Activated CD8-positive, alpha-beta memory T cell treated with anti-CD3 and anti-CD28 coated beads, Interleukin-2, amount 10 ng/mL, durations not matched to agents 7 days and 5 days (primary cell): ENCODE data around the gene HOPX. TPM values are rescaled to one million over a fixed set of nuclear protein-coding genes. Genes with fewer than 3 reads are reported as not detected.
"Not testable (repeated sequence)": the region's sequence is repeated elsewhere in the genome, so short reads cannot be mapped to it uniquely, and the experiment has no call there.

Experiments used
- ATAC-seq: fragments of 150-1000 bp; cut with Tn5 transposase; one replicate; pipeline ENCODE4 v1.10.0; 2021; ENCODE audit warnings: moderate library complexity
- CTCF ChIA-PET: fragments of 350-600 bp; sonication (Branson Sonifier 250); formaldehyde crosslinking; loops from one replicate; lab custom pipeline; 2021; ENCODE audit warnings: antibody characterized with exemption; lab: Charles Lee
- DNase-seq: peaks from one replicate; pipeline ENCODE4 v3.0.0-alpha.2; 2020
- H3K27ac Mint-ChIP-seq: one replicate; pipeline ENCODE4 v1.8.0; 2021; ENCODE audit warnings: mild to moderate bottlenecking, mixed read lengths
- H3K27me3 Mint-ChIP-seq: one replicate; pipeline ENCODE4 v1.8.0; 2021; ENCODE audit warnings: mixed read lengths
- H3K36me3 Mint-ChIP-seq: one replicate; pipeline ENCODE4 v1.8.0; 2021; ENCODE audit warnings: mild to moderate bottlenecking, mixed read lengths
- H3K4me1 Mint-ChIP-seq: one replicate; pipeline ENCODE4 v1.8.0; 2021; ENCODE audit warnings: mixed read lengths
- H3K4me3 Mint-ChIP-seq: one replicate; pipeline ENCODE4 v1.8.0; 2021; ENCODE audit warnings: mild to moderate bottlenecking, moderate library complexity, mixed read lengths
- H3K9me3 Mint-ChIP-seq: one replicate; pipeline ENCODE4 v1.8.0; 2022; ENCODE audit warnings: low read depth, mixed read lengths
- total RNA-seq, 2 experiments: library from RNA; stranded (reverse); gene quantifications; one replicate each; pipeline ENCODE4 v1.2.3, GENCODE V29; 2021

Gene HOPX
- total RNA-seq, 2 experiments from 2014 or later = 177 to 208 TPM

DNA sequence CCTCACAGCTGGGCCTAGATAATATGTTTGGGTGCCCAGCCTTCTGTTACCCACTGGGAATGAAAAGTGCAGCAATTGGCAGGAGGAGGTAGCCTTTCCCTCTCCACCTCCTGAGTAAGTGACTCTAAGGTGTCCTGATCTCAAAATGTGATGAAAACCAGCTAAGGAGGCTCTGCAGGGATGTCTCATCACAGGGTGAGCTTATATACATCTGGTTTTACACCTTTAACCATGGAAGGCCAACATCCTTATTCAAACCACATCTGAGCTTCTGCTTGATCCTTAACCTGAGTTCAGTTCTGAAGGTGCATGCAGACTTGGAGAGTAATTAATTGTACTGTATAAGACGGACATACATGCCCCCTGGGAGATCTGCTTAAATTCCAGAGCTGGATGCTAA is 53.7 kb downstream of the HOPX start:
- H3K9me3 Mint-ChIP-seq = peaks cover 11% of the 10 kb centered on the region
- H3K4me3 Mint-ChIP-seq = no peak overlapping the region
- peaks cover 25% of the 10 kb centered on the region for H3K4me1 Mint-ChIP-seq
- DNase-seq = no peak
- no peaks in the 10 kb centered on the region for H3K27me3 Mint-ChIP-seq
- peak; percentile 82 for ATAC-seq
- H3K27ac Mint-ChIP-seq = peak overlapping the region; percentile 67
- CTCF ChIA-PET = interaction anchor here (0.6 to 2.1 kb wide), 12 partner anchors 11 to 202 kb away, joined by 3 to 15 read pairs (median 4); no protein-coding TSS in a partner anchor
- peaks cover 39% of the 10 kb centered on the region for H3K36me3 Mint-ChIP-seq

GRCh38 chr4:56626963-56627362 is 54.1 kb downstream of the HOPX start:
- H3K9me3 Mint-ChIP-seq = peaks cover 11% of the 10 kb centered on the region
- H3K4me3 Mint-ChIP-seq = no peak overlapping the region
- CTCF ChIA-PET = interaction anchor here (0.6 to 2.1 kb wide), 11 partner anchors 11 to 202 kb away, joined by 3 to 15 read pairs (median 4); no protein-coding TSS in a partner anchor
- ATAC-seq (peak; percentile 52), DNase-seq (no peak)
- H3K4me1 Mint-ChIP-seq = peaks cover 25% of the 10 kb centered on the region
- H3K27ac Mint-ChIP-seq = peak overlapping the region; percentile 67
- H3K27me3 Mint-ChIP-seq = no peaks in the 10 kb centered on the region
- H3K36me3 Mint-ChIP-seq = peaks cover 38% of the 10 kb centered on the region

DNA sequence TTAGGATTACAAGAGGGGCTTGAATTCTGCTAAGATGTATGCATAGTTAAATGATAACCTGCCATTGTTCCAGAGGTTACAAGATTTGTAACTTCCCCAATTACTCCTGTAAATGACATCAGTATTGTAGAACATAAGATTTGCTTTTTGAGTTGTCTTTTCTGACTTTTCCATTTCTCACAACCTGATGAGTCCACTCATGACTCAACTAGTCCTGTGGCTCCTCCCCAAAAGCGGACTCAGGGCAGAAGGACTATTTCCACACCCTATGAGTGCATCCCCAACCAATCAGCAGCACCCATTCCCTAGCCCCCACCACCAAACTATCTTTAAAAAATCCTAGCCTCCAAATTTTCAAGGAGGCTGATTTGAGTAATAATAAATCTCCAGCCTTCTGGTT is 54.7 kb downstream of the HOPX start:
- H3K36me3 Mint-ChIP-seq = peaks cover 37% of the 10 kb centered on the region
- peaks cover 11% of the 10 kb centered on the region for H3K9me3 Mint-ChIP-seq
- CTCF ChIA-PET = interaction anchor here (1.8 to 2.1 kb wide), 2 partner anchors 11 to 25 kb away, joined by 5 to 10 read pairs; no protein-coding TSS in a partner anchor
- DNase-seq (no peak), ATAC-seq (no peak)
- H3K4me3 Mint-ChIP-seq = no peak overlapping the region
- H3K27ac Mint-ChIP-seq = peak overlapping the region; percentile 25
- no peaks in the 10 kb centered on the region for H3K27me3 Mint-ChIP-seq
- peaks cover 23% of the 10 kb centered on the region for H3K4me1 Mint-ChIP-seq

DNA sequence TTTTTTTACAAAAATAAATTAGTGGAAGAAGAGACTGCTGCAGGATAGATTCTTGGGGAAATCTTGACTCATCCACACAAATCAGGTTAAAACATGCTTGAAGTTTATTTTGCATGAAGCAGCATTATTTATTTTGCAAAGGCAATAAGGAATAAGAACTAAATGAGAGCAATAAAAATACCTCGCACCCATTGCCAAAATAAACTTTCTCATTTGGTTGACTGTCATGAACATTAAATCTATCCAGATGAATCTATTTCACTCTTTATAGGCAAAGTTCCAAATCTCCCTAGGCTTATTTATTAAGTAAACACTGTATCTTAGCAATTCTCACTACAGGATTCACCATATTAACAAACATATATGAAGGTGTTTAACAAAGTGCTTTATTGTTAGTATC is 58.9 kb downstream of the HOPX start:
- Mint-ChIP-seq H3K9me3 (peaks cover 11% of the 10 kb centered on the region), H3K27ac (no peak overlapping the region), H3K4me1 (peaks cover 19% of the 10 kb centered on the region), H3K4me3 (no peak overlapping the region), H3K27me3 (no peaks in the 10 kb centered on the region), H3K36me3 (peaks cover 31% of the 10 kb centered on the region)
- DNase-seq (no peak), ATAC-seq (no peak)
- CTCF ChIA-PET = no interaction called here

GRCh38 chr4:56619816-56620215 is 61.3 kb downstream of the HOPX start:
- peaks cover 13% of the 10 kb centered on the region for H3K36me3 Mint-ChIP-seq
- H3K9me3 Mint-ChIP-seq = peaks cover 6% of the 10 kb centered on the region
- H3K4me3 Mint-ChIP-seq = no peak overlapping the region
- no peak for DNase-seq
- H3K4me1 Mint-ChIP-seq = peaks cover 8% of the 10 kb centered on the region
- no peak for ATAC-seq
- no peak overlapping the region for H3K27ac Mint-ChIP-seq
- CTCF ChIA-PET = interaction anchor here (1.3 to 2.0 kb wide), 5 partner anchors 13 to 49 kb away, joined by 3 to 9 read pairs (median 4); no protein-coding TSS in a partner anchor
- H3K27me3 Mint-ChIP-seq = peaks cover 8% of the 10 kb centered on the region

GRCh38 chr4:56619160-56619559 is 61.9 kb downstream of the HOPX start:
- Mint-ChIP-seq H3K9me3 (peaks cover 6% of the 10 kb centered on the region), H3K27me3 (peaks cover 8% of the 10 kb centered on the region), H3K36me3 (peaks cover 10% of the 10 kb centered on the region), H3K4me1 (peaks cover 8% of the 10 kb centered on the region), H3K4me3 (no peak overlapping the region), H3K27ac (no peak overlapping the region)
- DNase-seq = no peak
- CTCF ChIA-PET = interaction anchor here (1.0 to 2.0 kb wide), 6 partner anchors 13 to 49 kb away, joined by 3 to 9 read pairs (median 4); no protein-coding TSS in a partner anchor
- ATAC-seq = peak; percentile 51

- H3K4me1 Mint-ChIP-seq = peaks cover 8% of the 10 kb centered on the region
- DNase-seq (no peak), ATAC-seq (no peak)
- peaks cover 5% of the 10 kb centered on the region for H3K36me3 Mint-ChIP-seq
- H3K27ac Mint-ChIP-seq = no peak overlapping the region
- H3K4me3 Mint-ChIP-seq = no peak overlapping the region
- peaks cover 3% of the 10 kb centered on the region for H3K9me3 Mint-ChIP-seq
- H3K27me3 Mint-ChIP-seq = peaks cover 8% of the 10 kb centered on the region
- CTCF ChIA-PET = interaction anchor here (1.0 to 2.0 kb wide), 4 partner anchors 14 to 48 kb away, joined by 3 to 9 read pairs (median 4); no protein-coding TSS in a partner anchor
Observed at GRCh38 chr4:56618734-56619133, 62.4 kb downstream of the HOPX start.

DNA sequence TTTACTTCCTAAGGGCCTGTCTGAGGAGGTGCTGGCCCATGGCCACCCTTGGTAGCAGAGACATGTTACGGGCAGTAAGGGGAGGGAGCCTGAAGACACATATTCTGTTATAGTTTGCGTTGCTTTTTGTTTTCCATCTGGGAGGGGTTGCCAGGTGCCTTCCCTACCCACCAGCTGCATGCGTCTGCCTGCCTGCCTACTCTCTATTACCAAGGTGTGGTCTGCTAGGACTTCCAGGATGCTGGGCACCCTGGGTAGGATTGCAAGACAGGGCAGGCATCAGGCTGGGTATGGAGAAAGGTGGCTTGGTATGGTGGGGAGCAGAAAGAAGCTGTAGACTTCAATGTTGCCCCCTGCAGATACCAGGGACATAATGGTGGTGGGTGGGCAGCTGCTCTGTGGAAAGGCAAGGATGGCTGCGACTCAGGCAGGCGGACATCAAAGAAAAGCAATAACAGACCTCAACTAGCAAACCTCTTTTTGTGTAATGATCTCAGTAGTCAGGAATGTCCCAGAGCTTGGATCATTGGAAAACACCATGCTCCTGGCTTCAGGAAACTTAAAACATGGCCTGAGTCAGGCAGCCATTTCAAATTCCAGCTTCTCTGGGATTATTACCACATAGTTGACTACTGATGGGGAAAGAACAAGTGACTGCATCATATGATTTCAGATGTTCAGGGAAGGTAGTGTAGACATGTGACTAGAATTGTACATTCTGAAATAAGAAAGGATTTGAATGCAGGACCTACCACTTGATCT is 67.8 kb downstream of the HOPX start:
- ATAC-seq = no peak
- no peaks in the 10 kb centered on the region for H3K36me3 Mint-ChIP-seq
- peaks cover 11% of the 10 kb centered on the region for H3K4me1 Mint-ChIP-seq
- DNase-seq = no peak
- H3K4me3 Mint-ChIP-seq = no peak overlapping the region
- H3K27ac Mint-ChIP-seq = no peak overlapping the region
- CTCF ChIA-PET = interaction anchor here (1.0 to 1.9 kb wide), 2 partner anchors 27 to 37 kb away, joined by 3 to 10 read pairs; no protein-coding TSS in a partner anchor
- H3K9me3 Mint-ChIP-seq = no peaks in the 10 kb centered on the region
- H3K27me3 Mint-ChIP-seq = peaks cover 11% of the 10 kb centered on the region

DNA sequence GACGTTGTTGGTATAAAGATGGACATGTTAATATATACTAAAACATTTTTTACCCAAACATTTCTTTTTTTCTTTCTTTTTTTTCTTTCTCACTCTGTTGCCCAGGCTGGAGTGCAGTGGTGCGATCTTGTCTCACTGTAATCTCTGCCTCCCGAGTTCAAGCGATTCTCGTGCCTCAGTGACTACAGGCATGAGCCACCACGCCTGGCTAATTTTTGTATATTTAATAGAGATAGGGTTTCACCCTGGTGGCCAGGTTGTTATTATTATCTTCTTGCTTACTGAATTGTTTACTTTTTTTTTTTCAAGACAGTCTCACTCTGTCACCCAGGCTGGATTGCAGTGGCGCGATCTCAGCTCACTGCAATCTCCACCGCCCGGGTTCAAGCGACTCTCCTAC is 68.8 kb downstream of the HOPX start:
- ATAC-seq (no peak), DNase-seq (no peak)
- Mint-ChIP-seq H3K4me3 (no peak overlapping the region), H3K27me3 (peaks cover 11% of the 10 kb centered on the region), H3K9me3 (no peaks in the 10 kb centered on the region), H3K36me3 (no peaks in the 10 kb centered on the region), H3K27ac (no peak overlapping the region), H3K4me1 (peaks cover 11% of the 10 kb centered on the region)
- CTCF ChIA-PET = interaction anchor here (1.9 kb wide), 1 partner anchor 28 kb away, joined by 10 read pairs; no protein-coding TSS in a partner anchor

DNA sequence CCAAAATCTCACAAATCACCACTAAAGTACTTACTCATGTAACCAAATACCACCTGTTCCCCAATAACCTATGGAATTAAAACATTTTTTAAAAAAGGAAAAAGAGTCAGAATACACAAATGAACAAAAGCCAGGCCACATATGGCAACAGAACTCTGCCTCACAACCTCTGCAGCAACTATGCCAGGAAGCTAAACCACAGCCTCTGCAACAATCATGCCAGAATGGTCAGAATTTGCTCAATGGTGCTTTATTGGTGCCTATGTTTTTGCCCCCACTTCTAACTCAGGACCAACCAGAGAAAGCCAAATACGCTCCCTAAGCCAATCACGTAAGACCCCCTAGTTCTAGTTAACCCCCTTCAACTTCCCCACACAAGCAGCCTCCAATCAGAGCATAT is 69.6 kb downstream of the HOPX start:
- CTCF ChIA-PET = interaction anchor here (0.7 kb wide), 1 partner anchor 16 kb away, joined by 3 read pairs; no protein-coding TSS in a partner anchor
- DNase-seq (no peak), ATAC-seq (peak; percentile 33)
- no peak overlapping the region for H3K27ac Mint-ChIP-seq
- peaks cover 11% of the 10 kb centered on the region for H3K4me1 Mint-ChIP-seq
- no peaks in the 10 kb centered on the region for H3K36me3 Mint-ChIP-seq
- H3K9me3 Mint-ChIP-seq = no peaks in the 10 kb centered on the region
- no peak overlapping the region for H3K4me3 Mint-ChIP-seq
- peaks cover 10% of the 10 kb centered on the region for H3K27me3 Mint-ChIP-seq

GRCh38 chr4:56610170-56610569 is 70.9 kb downstream of the HOPX start:
- H3K27me3 Mint-ChIP-seq = not testable (repeated sequence)

GRCh38 chr4:56607926-56608325 is 73.2 kb downstream of the HOPX start:
- Mint-ChIP-seq H3K4me3 (no peak overlapping the region), H3K27ac (no peak overlapping the region), H3K9me3 (no peaks in the 10 kb centered on the region), H3K36me3 (no peaks in the 10 kb centered on the region), H3K4me1 (peaks cover 11% of the 10 kb centered on the region), H3K27me3 (peaks cover 3% of the 10 kb centered on the region)
- CTCF ChIA-PET = no interaction called here
- ATAC-seq (no peak), DNase-seq (no peak)

More at GRCh38 chr4:56610170-56610569, 70.9 kb downstream of the HOPX start:
- DNase-seq, CTCF ChIA-PET, H3K36me3 Mint-ChIP-seq, H3K9me3 Mint-ChIP-seq, ATAC-seq, H3K4me3 Mint-ChIP-seq, H3K27ac Mint-ChIP-seq: not testable (repeated sequence)
- peaks cover 11% of the 10 kb centered on the region for H3K4me1 Mint-ChIP-seq

DNA sequence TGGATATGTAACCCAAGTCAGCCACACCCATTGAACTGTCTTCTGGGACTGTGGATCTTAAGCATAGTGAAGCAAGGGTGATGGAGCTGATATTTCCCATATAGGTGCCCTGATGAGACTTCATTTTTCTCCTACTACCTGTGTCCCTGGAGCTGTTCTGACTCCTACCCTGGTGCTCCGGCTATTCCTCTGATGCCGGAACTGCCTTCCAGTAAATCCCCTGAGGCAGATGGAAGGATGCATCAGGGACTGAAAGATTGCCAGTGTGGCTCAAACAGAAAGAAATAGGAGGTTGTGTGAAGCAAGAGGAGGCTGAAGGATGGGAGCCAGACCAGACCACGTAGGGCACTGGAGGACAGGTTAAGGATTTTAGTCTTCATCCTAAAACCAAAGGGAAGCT is 74.7 kb downstream of the HOPX start:
- H3K36me3 Mint-ChIP-seq = no peaks in the 10 kb centered on the region
- no peak for ATAC-seq
- H3K27me3 Mint-ChIP-seq = peaks cover 3% of the 10 kb centered on the region
- H3K27ac Mint-ChIP-seq = no peak overlapping the region
- no peak overlapping the region for H3K4me3 Mint-ChIP-seq
- CTCF ChIA-PET = no interaction called here
- H3K9me3 Mint-ChIP-seq = no peaks in the 10 kb centered on the region
- no peak for DNase-seq
- peaks cover 5% of the 10 kb centered on the region for H3K4me1 Mint-ChIP-seq
